Stimulated activated CD4-positive, alpha-beta T cell treated with anti-CD3 and anti-CD28 coated beads, TNF-alpha, amount 100 ng/mL, for 24 hours (primary cell): Measurements from ENCODE around the gene FAF1.
"Not testable (repeated sequence)": the region's sequence is repeated elsewhere in the genome, so short reads cannot be mapped to it uniquely, and the experiment has no call there.

Source experiments
- DNase-seq, 3 experiments: peaks; one replicate each; pipeline ENCODE4 v3.0.0-alpha.2; 2020; ENCODE audit warnings: low read depth in 3 of 3

Gene FAF1

GRCh38 chr1:50959303-50959912 is 659 bp downstream of the FAF1 start:
- no peak for DNase-seq

DNA sequence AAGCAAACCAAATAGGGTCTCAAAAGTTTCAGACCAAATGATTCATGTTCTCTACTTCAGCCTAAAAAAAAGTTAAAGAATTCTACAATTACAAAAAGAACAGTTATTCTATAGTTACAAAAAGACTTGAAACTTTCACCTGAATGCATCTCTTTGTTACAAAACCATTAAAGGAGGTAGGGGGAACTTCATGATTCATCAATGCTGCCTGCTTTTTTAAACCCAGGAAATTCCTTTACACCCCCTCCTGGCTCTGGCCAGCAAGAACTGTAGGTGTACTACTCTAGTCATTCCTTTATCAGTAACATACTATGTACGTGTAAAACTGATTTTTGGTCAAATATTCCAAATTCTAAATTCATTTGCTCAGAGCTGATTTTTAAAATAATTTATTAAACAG is 5.0 kb downstream of the FAF1 start:
- DNase-seq: no peak

DNA sequence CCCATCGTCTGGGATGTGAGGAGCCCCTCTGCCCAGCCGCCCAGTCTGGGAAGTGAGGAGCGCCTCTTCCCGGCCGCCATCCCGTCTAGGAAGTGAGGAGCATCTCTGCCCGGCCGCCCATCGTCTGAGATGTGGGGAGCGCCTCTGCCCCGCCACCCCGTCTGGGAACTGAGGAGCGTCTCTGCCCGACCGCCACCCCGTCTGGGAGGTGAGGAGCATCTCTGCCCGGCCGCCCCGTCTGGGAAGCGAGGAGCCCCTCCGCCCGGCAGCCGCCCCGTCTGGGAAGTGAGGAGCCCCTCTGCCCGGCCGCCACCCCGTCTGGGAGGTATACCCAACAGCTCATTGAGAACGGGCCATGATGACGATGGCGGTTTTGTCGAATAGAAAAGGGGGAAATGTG is 7.5 kb downstream of the FAF1 start:
- not testable (repeated sequence) for DNase-seq

- no peak for DNase-seq
Measured at GRCh38 chr1:50950396-50950795, 9.7 kb downstream of the FAF1 start.

GRCh38 chr1:50949286-50949982 is 10.6 kb downstream of the FAF1 start:
- DNase-seq: no peak

- no peak for DNase-seq
Measured at GRCh38 chr1:50942334-50942733, 17.7 kb downstream of the FAF1 start.

DNA sequence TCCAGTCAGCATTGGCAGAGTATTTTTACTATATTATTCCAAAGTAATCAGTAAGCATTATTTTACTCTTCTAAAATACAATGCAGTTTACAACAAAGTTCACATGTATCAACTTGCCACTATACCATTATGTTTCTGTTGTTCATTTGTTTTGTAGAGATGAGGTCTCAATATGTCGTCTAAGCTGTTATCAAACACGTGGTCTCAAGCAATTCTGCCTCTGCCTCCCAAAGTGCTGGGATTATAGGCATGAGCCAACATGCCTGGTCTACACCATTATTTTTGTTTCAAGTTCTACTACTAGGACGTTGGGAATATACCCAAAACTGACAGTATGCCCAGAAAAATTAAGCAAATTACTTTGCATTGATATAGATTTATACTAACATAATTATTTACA is 19.8 kb downstream of the FAF1 start:
- no peak for DNase-seq

GRCh38 chr1:50936321-50936720 is 23.7 kb downstream of the FAF1 start:
- no peak for DNase-seq

GRCh38 chr1:50935276-50935675 is 24.8 kb downstream of the FAF1 start:
- not testable (repeated sequence) for DNase-seq

DNA sequence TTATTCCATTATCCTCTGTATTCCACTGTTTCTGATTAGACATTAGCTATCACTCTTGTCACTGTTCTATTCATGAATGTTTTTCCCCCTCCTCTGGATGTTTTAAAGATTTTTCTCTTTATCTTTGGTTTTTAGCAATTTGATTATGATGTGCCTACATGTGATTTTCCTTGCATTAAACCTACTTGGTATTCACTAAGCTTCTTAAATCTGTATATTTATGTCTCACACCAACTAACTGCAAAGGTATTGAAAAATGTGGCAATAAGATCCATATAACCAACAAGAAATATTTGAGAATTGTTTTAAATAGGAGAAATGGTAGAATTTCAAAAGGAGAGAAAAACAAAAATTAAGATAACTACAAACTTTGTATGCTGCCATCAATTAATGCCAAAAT is 25.2 kb downstream of the FAF1 start:
- no peak for DNase-seq

DNA sequence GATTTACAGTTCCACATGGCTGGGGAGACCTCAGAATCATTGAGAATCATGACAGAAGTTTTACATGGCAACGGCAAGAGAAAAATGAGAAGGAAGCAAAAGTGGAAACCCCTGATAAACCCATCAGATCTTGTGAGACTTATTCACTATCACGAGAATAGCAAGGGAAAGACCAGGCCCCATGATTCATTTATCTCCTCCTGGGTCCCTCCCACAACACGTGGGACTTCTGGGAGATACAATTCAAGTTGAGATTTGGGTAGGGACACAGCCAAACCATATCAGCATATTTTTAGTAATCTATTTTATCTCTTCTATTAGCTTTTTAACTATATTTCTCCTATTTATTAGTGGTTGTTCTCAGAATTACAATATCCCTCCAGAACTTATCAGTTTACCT is 26.3 kb downstream of the FAF1 start:
- not testable (repeated sequence) for DNase-seq

- not testable (repeated sequence) for DNase-seq
Measured at GRCh38 chr1:50932043-50932442, 28.0 kb downstream of the FAF1 start.

DNA sequence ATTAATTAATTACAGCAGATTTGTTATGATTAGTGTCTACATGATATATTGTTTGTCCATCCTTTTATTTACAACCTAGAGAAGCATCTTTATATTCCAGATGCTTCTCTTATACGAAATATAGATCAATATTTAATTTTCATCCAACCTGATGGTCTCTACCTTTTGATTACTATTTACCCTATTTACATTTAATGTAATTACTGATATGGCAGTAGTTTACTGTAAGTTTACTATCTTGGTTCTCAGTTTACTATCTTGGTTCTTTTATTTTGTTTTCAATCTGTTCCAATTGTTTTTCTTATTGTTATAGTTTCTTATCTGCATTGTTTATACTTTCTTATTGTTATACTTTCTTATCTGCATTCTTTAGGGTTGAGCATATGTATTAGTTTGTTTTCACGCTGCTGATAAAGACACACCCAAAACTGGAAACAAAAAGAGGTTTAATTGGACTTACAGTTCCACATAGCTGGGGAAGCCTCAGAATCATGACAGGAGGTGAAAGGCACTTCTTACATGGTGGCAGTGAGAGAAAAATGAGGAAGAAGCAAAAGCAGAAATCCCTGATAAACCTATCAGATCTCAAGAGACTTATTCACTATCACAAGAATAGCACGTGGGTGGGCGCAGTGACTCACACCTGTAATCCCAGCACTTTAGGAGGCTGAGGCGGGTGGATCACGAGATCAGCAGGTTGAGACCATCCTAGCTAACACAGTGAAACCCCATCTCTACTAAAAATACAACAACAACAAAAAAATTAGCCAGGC is 28.9 kb downstream of the FAF1 start:
- DNase-seq: peak in 1 of 3 experiments; percentile 23

DNA sequence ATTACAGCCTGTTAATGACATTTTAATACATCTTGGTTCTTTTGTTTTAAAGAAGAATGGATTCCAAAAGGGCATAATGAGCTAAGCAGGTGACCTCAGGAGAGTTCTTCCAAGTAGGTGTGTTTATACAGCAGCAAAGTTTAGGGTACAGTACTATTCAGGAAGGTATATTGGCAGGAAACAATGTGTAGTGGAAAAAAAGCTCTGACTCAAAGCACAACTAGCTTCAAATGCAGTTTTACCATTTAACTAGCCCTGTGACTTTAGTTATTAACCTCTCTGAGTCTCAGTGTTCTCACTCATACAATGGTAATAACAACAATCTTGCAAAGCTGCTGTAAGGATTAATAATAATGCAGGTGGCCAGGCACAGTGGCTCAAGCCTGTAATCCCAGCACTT is 29.9 kb downstream of the FAF1 start:
- no peak for DNase-seq

GRCh38 chr1:50929376-50929958 is 30.6 kb downstream of the FAF1 start:
- no peak for DNase-seq

DNA sequence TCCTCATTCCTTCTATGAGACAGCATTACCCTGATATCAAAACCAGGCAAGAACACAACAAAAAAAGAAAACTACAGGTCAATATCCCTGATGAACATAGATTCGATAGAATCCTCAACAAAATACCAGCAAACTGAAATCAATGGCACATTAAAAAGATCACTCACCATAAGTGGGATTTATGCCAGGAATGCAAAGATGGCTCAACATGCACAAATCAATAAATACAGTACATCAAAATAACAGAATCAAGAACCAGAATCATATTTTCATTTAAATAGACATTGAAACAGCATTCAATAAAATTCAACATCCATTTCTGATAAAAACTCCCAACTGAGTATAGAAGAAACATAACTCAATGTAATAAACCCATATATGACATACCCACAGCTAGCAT is 36.5 kb downstream of the FAF1 start:
- DNase-seq: no peak

- no peak for DNase-seq
Measured at GRCh38 chr1:50921029-50921428, 39.0 kb downstream of the FAF1 start.

- no peak for DNase-seq
Measured at GRCh38 chr1:50920409-50920808, 39.7 kb downstream of the FAF1 start.

- no peak for DNase-seq
Measured at GRCh38 chr1:50917138-50918137, 42.6 kb downstream of the FAF1 start.

GRCh38 chr1:50915621-50916020 is 44.4 kb downstream of the FAF1 start:
- no peak for DNase-seq

DNA sequence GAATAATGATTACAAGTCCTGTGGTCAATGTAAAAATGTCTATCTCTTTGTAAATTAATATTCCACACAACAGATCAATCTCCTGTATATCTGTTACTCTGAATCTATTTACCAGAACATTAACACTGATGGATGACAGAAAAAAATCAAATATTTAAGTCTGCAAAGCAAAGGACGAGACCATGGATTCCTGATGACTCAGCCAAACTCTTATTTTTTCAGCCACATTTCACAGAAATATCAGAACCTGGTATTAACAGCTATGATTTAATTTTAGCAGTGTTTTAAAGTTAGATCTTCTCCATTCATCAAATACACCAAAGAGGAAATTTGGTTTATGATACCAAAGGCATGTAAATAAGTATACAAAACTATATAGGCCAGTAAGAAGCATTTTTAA is 46.1 kb downstream of the FAF1 start:
- DNase-seq: no peak
